ENCODE measurements around the gene TMPRSS6.

The TMPRSS6 gene

GRCh38 chr22:37046589-37046988, 62.9 kb downstream of the TMPRSS6 start:
- DNase-seq, result no peak

- no peak for DNase-seq
Observed at GRCh38 chr22:37045958-37046357, 63.6 kb downstream of the TMPRSS6 start.

GRCh38 chr22:37044634-37045625, 64.6 kb downstream of the TMPRSS6 start:
- no peak for DNase-seq

- DNase-seq, result no peak
Observed at GRCh38 chr22:37043828-37044538, 65.5 kb downstream of the TMPRSS6 start.

GRCh38 chr22:37043209-37043827, 66.2 kb downstream of the TMPRSS6 start:
- DNase-seq, result no peak

- DNase-seq, result no peak
Observed at GRCh38 chr22:37039466-37039865, 70.0 kb downstream of the TMPRSS6 start.

- no peak for DNase-seq
Observed at GRCh38 chr22:37037669-37038068, 71.8 kb downstream of the TMPRSS6 start.

- no peak for DNase-seq
Observed at GRCh38 chr22:37036655-37037377, 72.7 kb downstream of the TMPRSS6 start.

- no peak for DNase-seq
Observed at GRCh38 chr22:37033605-37034430, 75.7 kb downstream of the TMPRSS6 start.

- no peak for DNase-seq
Observed at GRCh38 chr22:37032535-37033460, 76.7 kb downstream of the TMPRSS6 start.

GRCh38 chr22:37032134-37032534, 77.4 kb downstream of the TMPRSS6 start:
- DNase-seq, result no peak

- DNase-seq, result no peak
Observed at GRCh38 chr22:37030560-37031281, 78.8 kb downstream of the TMPRSS6 start.

GRCh38 chr22:37028692-37029674, 80.5 kb downstream of the TMPRSS6 start:
- no peak for DNase-seq

- no peak for DNase-seq
Observed at GRCh38 chr22:37027556-37027955, 82.0 kb downstream of the TMPRSS6 start.

GRCh38 chr22:37026325-37026724, 83.2 kb downstream of the TMPRSS6 start:
- DNase-seq, result no peak

GRCh38 chr22:37025500-37026070, 83.9 kb downstream of the TMPRSS6 start:
- DNase-seq, result no peak

- no peak for DNase-seq
Observed at GRCh38 chr22:37024339-37025157, 85.0 kb downstream of the TMPRSS6 start.
